ENCODE results near the gene SAPCD1. TPM values are rescaled to one million over a fixed set of nuclear protein-coding genes. Genes with fewer than 3 reads are reported as not detected.

The SAPCD1 gene
- total RNA-seq, 1 experiment from 2014 or later = 13.0 TPM

DNA sequence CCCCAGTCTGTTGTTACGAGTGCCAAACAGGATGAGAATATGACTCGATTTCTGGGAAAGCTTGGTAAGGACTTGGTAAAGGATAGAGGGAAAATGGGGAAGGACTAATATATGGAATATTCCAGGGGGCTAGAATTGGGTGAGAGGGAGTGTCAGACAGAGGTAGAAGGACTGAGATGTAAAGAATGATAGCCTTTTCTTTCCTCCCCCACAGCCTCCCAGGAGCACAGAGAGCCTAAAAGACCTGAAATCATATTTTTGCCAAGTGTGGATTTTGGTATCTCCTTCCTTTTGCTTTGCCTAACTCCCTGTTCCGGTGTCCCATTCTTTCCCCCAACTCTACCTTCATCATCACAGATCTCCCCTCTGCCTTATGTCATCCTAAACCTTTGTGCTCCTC, 19.6 kb upstream of the SAPCD1 start:
- no peak overlapping the region for H3K27ac Mint-ChIP-seq (ENCODE audit: unreplicated experiment)
- H3K4me1 Mint-ChIP-seq (ENCODE audit: low read depth, unreplicated experiment) = peaks cover 21% of the 10 kb centered on the region
- POLR2A ChIA-PET = no interaction called here

DNA sequence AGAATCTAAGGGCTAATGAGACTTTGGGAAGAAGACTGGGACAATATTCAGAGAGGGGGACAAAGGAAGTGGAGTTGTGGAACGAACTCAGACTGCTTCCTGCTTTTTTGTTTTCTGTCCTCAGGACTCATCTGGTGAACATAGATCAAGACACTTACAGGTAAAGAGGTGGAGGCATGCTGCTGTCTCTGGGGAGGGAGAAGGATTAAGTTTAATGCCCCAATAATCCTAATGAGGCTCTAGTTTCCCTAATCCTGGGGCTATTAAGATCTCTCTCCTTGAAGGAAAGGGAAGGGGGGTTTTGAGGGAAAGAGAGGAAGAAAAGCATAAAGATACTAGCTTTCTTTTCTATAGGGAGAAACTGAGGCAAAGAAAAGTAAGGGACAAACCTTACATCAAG, 18.0 kb upstream of the SAPCD1 start:
- no peak overlapping the region for H3K4me3 Mint-ChIP-seq (ENCODE audit: unreplicated experiment)
- H3K27me3 Mint-ChIP-seq (ENCODE audit: insufficient read depth, unreplicated experiment) = no peaks in the 10 kb centered on the region
- Histone ChIP-seq H3K4me3 (ENCODE audit: low read depth, low read length) (no peak overlapping the region), H3K9me3 (no peaks in the 10 kb centered on the region), H3K36me3 (ENCODE audit: control insufficient read depth, insufficient read depth, low read length) (peaks cover 4% of the 10 kb centered on the region; the same call in 1 of the 2 replicates), H3K27me3 (replicated peaks; ENCODE audit: control insufficient read depth, insufficient read depth, low read length) (no peaks in the 10 kb centered on the region), H3K4me1 (peaks cover 13% of the 10 kb centered on the region)
- ChIA-PET CTCF (no interaction called here), POLR2A (no interaction called here)
- no peak for DNase-seq
- H3K9me3 Mint-ChIP-seq (ENCODE audit: unreplicated experiment) = no peaks in the 10 kb centered on the region
- intact Hi-C loops (cut with micrococcal nuclease; ENCODE audit: unreplicated experiment) = no loop called here
- TF ChIP-seq, protein P1, sequence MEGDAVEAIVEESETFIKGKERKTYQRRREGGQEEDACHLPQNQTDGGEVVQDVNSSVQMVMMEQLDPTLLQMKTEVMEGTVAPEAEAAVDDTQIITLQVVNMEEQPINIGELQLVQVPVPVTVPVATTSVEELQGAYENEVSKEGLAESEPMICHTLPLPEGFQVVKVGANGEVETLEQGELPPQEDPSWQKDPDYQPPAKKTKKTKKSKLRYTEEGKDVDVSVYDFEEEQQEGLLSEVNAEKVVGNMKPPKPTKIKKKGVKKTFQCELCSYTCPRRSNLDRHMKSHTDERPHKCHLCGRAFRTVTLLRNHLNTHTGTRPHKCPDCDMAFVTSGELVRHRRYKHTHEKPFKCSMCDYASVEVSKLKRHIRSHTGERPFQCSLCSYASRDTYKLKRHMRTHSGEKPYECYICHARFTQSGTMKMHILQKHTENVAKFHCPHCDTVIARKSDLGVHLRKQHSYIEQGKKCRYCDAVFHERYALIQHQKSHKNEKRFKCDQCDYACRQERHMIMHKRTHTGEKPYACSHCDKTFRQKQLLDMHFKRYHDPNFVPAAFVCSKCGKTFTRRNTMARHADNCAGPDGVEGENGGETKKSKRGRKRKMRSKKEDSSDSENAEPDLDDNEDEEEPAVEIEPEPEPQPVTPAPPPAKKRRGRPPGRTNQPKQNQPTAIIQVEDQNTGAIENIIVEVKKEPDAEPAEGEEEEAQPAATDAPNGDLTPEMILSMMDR (IDR thresholded peaks at IDR 0.05; ENCODE audit: insufficient read depth in 1 of 2, low read depth in 1 of 2, low read length in 1 of 2, severe bottlenecking in 1 of 2, unreplicated experiment in 1 of 2) = no peak
- H3K27ac Mint-ChIP-seq (ENCODE audit: unreplicated experiment) = no peak overlapping the region
- BruUV-seq (replicated peaks) = no TSS peak
- peaks cover 6% of the 10 kb centered on the region for H3K4me1 Mint-ChIP-seq (ENCODE audit: low read depth, unreplicated experiment)
- H3K36me3 Mint-ChIP-seq (ENCODE audit: insufficient read depth, unreplicated experiment) = peaks cover 38% of the 10 kb centered on the region

More for the DNA sequence above, 19.6 kb upstream of the SAPCD1 start:
- intact Hi-C loops (cut with micrococcal nuclease; ENCODE audit: unreplicated experiment) = no loop called here
- Histone ChIP-seq H3K4me3 (ENCODE audit: low read depth, low read length) (no peak overlapping the region), H3K4me1 (peaks cover 23% of the 10 kb centered on the region), H3K27me3 (replicated peaks; ENCODE audit: control insufficient read depth, insufficient read depth, low read length) (no peaks in the 10 kb centered on the region), H3K36me3 (ENCODE audit: control insufficient read depth, insufficient read depth, low read length) (peaks cover 3% of the 10 kb centered on the region; the same call in 1 of the 2 replicates), H3K9me3 (no peaks in the 10 kb centered on the region)
- CTCF ChIA-PET = no interaction called here
- no peak overlapping the region for H3K4me3 Mint-ChIP-seq (ENCODE audit: unreplicated experiment)
- TF ChIP-seq, protein P1 (IDR thresholded peaks at IDR 0.05; ENCODE audit: insufficient read depth in 1 of 2, low read depth in 1 of 2, low read length in 1 of 2, severe bottlenecking in 1 of 2, unreplicated experiment in 1 of 2) = no peak
- no peak for DNase-seq
- H3K27me3 Mint-ChIP-seq (ENCODE audit: insufficient read depth, unreplicated experiment) = no peaks in the 10 kb centered on the region
- H3K9me3 Mint-ChIP-seq (ENCODE audit: unreplicated experiment) = no peaks in the 10 kb centered on the region
- no TSS peak for BruUV-seq (replicated peaks)
- H3K36me3 Mint-ChIP-seq (ENCODE audit: insufficient read depth, unreplicated experiment) = peaks cover 50% of the 10 kb centered on the region

DNA sequence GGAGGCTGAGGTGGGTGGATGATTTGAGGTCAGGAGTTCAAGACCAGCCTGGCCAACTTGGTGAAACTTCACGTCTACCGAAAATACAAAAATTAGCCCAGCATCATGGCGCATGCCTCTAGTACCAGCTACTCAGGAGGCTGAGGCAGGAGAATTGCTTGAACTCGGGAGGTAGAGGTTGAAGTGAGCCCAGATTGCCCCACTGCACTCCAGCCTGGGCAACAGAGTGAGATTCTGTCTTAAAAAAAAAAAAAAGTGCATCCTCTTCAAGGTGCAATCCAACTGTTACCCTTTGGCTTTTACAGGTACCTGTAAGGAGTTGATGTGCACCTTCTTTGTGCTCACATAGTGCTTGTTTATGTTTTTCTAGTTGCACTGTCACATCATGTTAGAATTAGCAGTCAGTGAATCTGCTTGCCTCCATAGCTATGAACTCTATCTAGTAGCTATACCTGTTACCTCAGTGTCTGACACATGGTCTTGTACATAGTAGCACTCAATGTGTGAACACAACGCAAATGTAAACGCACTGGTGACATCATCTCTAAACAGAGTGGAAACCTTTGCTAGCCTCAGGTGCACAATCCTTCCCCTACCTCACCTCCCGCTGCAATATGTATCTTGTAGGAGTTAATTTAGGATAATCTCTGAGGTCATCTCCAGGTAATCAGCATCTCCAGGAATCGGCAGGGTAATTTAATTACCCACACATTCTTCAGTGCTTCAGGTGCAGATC, 13.0 kb upstream of the SAPCD1 start:
- intact Hi-C loops (cut with micrococcal nuclease; ENCODE audit: unreplicated experiment) = no loop called here
- Mint-ChIP-seq H3K36me3 (ENCODE audit: insufficient read depth, unreplicated experiment) (peaks cover 22% of the 10 kb centered on the region), H3K4me1 (ENCODE audit: low read depth, unreplicated experiment) (peaks cover 6% of the 10 kb centered on the region), H3K27ac (ENCODE audit: unreplicated experiment) (peak overlapping the region; percentile 33), H3K9me3 (ENCODE audit: unreplicated experiment) (no peaks in the 10 kb centered on the region), H3K4me3 (ENCODE audit: unreplicated experiment) (no peak overlapping the region), H3K27me3 (ENCODE audit: insufficient read depth, unreplicated experiment) (no peaks in the 10 kb centered on the region)
- POLR2A ChIA-PET = interaction anchor here (0.5 kb wide), 1 partner anchor 78 kb away, joined by 3 read pairs; the partner anchor contains the start of gene HSPA1B
- H3K4me3 ChIP-seq (ENCODE audit: low read depth, low read length) = no peak overlapping the region
- no peak for DNase-seq
- no peaks in the 10 kb centered on the region for H3K27me3 ChIP-seq (replicated peaks; ENCODE audit: control insufficient read depth, insufficient read depth, low read length)
- no TSS peak for BruUV-seq (replicated peaks)
- TF ChIP-seq, protein P1 (IDR thresholded peaks at IDR 0.05; ENCODE audit: insufficient read depth in 1 of 2, low read depth in 1 of 2, low read length in 1 of 2, severe bottlenecking in 1 of 2, unreplicated experiment in 1 of 2) = no peak
- CTCF ChIA-PET = interaction anchor here (0.6 kb wide), 1 partner anchor 18 kb away, joined by 8 read pairs; no protein-coding TSS in a partner anchor
- peaks cover 5% of the 10 kb centered on the region; the same call in 1 of the 2 replicates for H3K36me3 ChIP-seq (ENCODE audit: control insufficient read depth, insufficient read depth, low read length)
- H3K4me1 ChIP-seq = peaks cover 8% of the 10 kb centered on the region
- H3K9me3 ChIP-seq = no peaks in the 10 kb centered on the region
